Measurements from ENCODE around the gene PRKCE. TPM values are rescaled to one million over a fixed set of nuclear protein-coding genes. Genes with fewer than 3 reads are reported as not detected.
"Not testable (repeated sequence)": the region's sequence is repeated elsewhere in the genome, so short reads cannot be mapped to it uniquely, and the experiment has no call there.

Gene PRKCE
- total RNA-seq, 1 experiment from 2014 or later, result 4.4 TPM

GRCh38 chr2:45713591-45713990 lies 62.1 kb downstream of the PRKCE start:
- CTCF ChIA-PET, result interaction anchor here (1.7 kb wide), 1 partner anchor 70 kb away, joined by 7 read pairs; no protein-coding TSS in a partner anchor

GRCh38 chr2:45714679-45715078 lies 63.2 kb downstream of the PRKCE start:
- Histone ChIP-seq H3K9me3 (no peaks in the 10 kb centered on the region), H3K4me3 (ENCODE audit: low read depth, low read length) (no peak overlapping the region), H3K27me3 (replicated peaks; ENCODE audit: control insufficient read depth, insufficient read depth, low read length) (peaks cover 3% of the 10 kb centered on the region), H3K36me3 (ENCODE audit: control insufficient read depth, insufficient read depth, low read length) (no peaks in the 10 kb centered on the region), H3K4me1 (no peaks in the 10 kb centered on the region)
- intact Hi-C loops (cut with micrococcal nuclease; ENCODE audit: unreplicated experiment), result no loop called here
- H3K4me3 Mint-ChIP-seq (ENCODE audit: unreplicated experiment), result no peak overlapping the region
- ChIA-PET POLR2A (no interaction called here), CTCF (no interaction called here)
- no peaks in the 10 kb centered on the region for H3K4me1 Mint-ChIP-seq (ENCODE audit: low read depth, unreplicated experiment)
- DNase-seq, result no peak
- no peak overlapping the region for H3K27ac Mint-ChIP-seq (ENCODE audit: unreplicated experiment)
- BruUV-seq (replicated peaks), result no TSS peak
- H3K27me3 Mint-ChIP-seq (ENCODE audit: insufficient read depth, unreplicated experiment), result no peaks in the 10 kb centered on the region
- TF ChIP-seq CTCF (IDR thresholded peaks at IDR 0.05; ENCODE audit: insufficient read depth in 1 of 2, low read depth in 1 of 2, low read length in 1 of 2, severe bottlenecking in 1 of 2, unreplicated experiment in 1 of 2), result no peak
- H3K36me3 Mint-ChIP-seq (ENCODE audit: insufficient read depth, unreplicated experiment), result no peaks in the 10 kb centered on the region
- no peaks in the 10 kb centered on the region for H3K9me3 Mint-ChIP-seq (ENCODE audit: unreplicated experiment)

More at GRCh38 chr2:45713591-45713990, 62.1 kb downstream of the PRKCE start:
- POLR2A ChIA-PET, result no interaction called here
- Histone ChIP-seq H3K27me3 (replicated peaks; ENCODE audit: control insufficient read depth, insufficient read depth, low read length) (peaks cover 3% of the 10 kb centered on the region), H3K4me1 (no peaks in the 10 kb centered on the region), H3K4me3 (ENCODE audit: low read depth, low read length) (no peak overlapping the region), H3K9me3 (no peaks in the 10 kb centered on the region), H3K36me3 (ENCODE audit: control insufficient read depth, insufficient read depth, low read length) (no peaks in the 10 kb centered on the region)
- Mint-ChIP-seq H3K36me3 (ENCODE audit: insufficient read depth, unreplicated experiment) (no peaks in the 10 kb centered on the region), H3K9me3 (ENCODE audit: unreplicated experiment) (no peaks in the 10 kb centered on the region), H3K4me3 (ENCODE audit: unreplicated experiment) (no peak overlapping the region), H3K27me3 (ENCODE audit: insufficient read depth, unreplicated experiment) (no peaks in the 10 kb centered on the region), H3K4me1 (ENCODE audit: low read depth, unreplicated experiment) (no peaks in the 10 kb centered on the region), H3K27ac (ENCODE audit: unreplicated experiment) (no peak overlapping the region)
- no TSS peak for BruUV-seq (replicated peaks)
- DNase-seq, result no peak
- no peak for TF ChIP-seq CTCF (IDR thresholded peaks at IDR 0.05; ENCODE audit: insufficient read depth in 1 of 2, low read depth in 1 of 2, low read length in 1 of 2, severe bottlenecking in 1 of 2, unreplicated experiment in 1 of 2)
- intact Hi-C loops (cut with micrococcal nuclease; ENCODE audit: unreplicated experiment), result no loop called here

GRCh38 chr2:45715601-45716379 lies 64.3 kb downstream of the PRKCE start:
- POLR2A ChIA-PET, result no interaction called here
- Histone ChIP-seq H3K4me3 (ENCODE audit: low read depth, low read length) (no peak overlapping the region), H3K36me3 (ENCODE audit: control insufficient read depth, insufficient read depth, low read length) (no peaks in the 10 kb centered on the region), H3K9me3 (no peaks in the 10 kb centered on the region), H3K4me1 (no peaks in the 10 kb centered on the region), H3K27me3 (replicated peaks; ENCODE audit: control insufficient read depth, insufficient read depth, low read length) (peaks cover 3% of the 10 kb centered on the region)
- intact Hi-C loops (cut with micrococcal nuclease; ENCODE audit: unreplicated experiment), result no loop called here
- no peak for TF ChIP-seq CTCF (IDR thresholded peaks at IDR 0.05; ENCODE audit: insufficient read depth in 1 of 2, low read depth in 1 of 2, low read length in 1 of 2, severe bottlenecking in 1 of 2, unreplicated experiment in 1 of 2)
- Mint-ChIP-seq H3K27ac (ENCODE audit: unreplicated experiment) (no peak overlapping the region), H3K36me3 (ENCODE audit: insufficient read depth, unreplicated experiment) (peaks cover 4% of the 10 kb centered on the region), H3K27me3 (ENCODE audit: insufficient read depth, unreplicated experiment) (no peaks in the 10 kb centered on the region), H3K9me3 (ENCODE audit: unreplicated experiment) (no peaks in the 10 kb centered on the region), H3K4me3 (ENCODE audit: unreplicated experiment) (no peak overlapping the region), H3K4me1 (ENCODE audit: low read depth, unreplicated experiment) (no peaks in the 10 kb centered on the region)
- no TSS peak for BruUV-seq (replicated peaks)
- CTCF ChIA-PET, result no interaction called here
- DNase-seq, result no peak

- H3K4me1 Mint-ChIP-seq (ENCODE audit: low read depth, unreplicated experiment), result not testable (repeated sequence)
Observed at GRCh38 chr2:45716432-45716831, 65.0 kb downstream of the PRKCE start.

More at GRCh38 chr2:45716432-45716831, 65.0 kb downstream of the PRKCE start:
- intact Hi-C loops (cut with micrococcal nuclease; ENCODE audit: unreplicated experiment); H3K27me3 Mint-ChIP-seq (ENCODE audit: insufficient read depth, unreplicated experiment); BruUV-seq (replicated peaks); H3K9me3 ChIP-seq; POLR2A ChIA-PET; H3K4me3 ChIP-seq (ENCODE audit: low read depth, low read length); H3K27me3 ChIP-seq (replicated peaks; ENCODE audit: control insufficient read depth, insufficient read depth, low read length); H3K36me3 ChIP-seq (ENCODE audit: control insufficient read depth, insufficient read depth, low read length); H3K36me3 Mint-ChIP-seq (ENCODE audit: insufficient read depth, unreplicated experiment); CTCF ChIA-PET; H3K4me1 ChIP-seq; H3K27ac Mint-ChIP-seq (ENCODE audit: unreplicated experiment); H3K9me3 Mint-ChIP-seq (ENCODE audit: unreplicated experiment); DNase-seq; H3K4me3 Mint-ChIP-seq (ENCODE audit: unreplicated experiment): not testable (repeated sequence)

Measured in Caco-2 (cell line).